Esophagus muscularis mucosa (tissue), 4 donors: Measurements from ENCODE around the gene STIMATE. TPM values are rescaled to one million over a fixed set of nuclear protein-coding genes. Genes with fewer than 3 reads are reported as not detected.

Experiments
- DNase-seq: peaks from one replicate; pipeline ENCODE4 v3.0.0-alpha.2; 2017; ENCODE audit errors: extremely low spot score
- H3K27ac ChIP-seq, 4 donors: fragments of 200-600 bp; sonication (generic); replicated peaks in 1 of 4; 1 replicate in 3 of 4; 2 replicates in 1 of 4; pipeline ENCODE4 v1.5.1; 2016 to 2019; ENCODE audit warnings: mild to moderate bottlenecking in 1 of 4
- H3K27me3 ChIP-seq, 4 donors: fragments of 200-600 bp; sonication (generic); one replicate each; pipeline versions ENCODE4 v1.5.1 to v1.6.0; 2016 to 2019
- H3K36me3 ChIP-seq, 4 donors: fragments of 200-600 bp; sonication (generic); one replicate each; pipeline ENCODE4 v1.5.1; 2016 to 2019
- H3K4me1 ChIP-seq, 4 donors: fragments of 200-600 bp; sonication (generic); one replicate each; pipeline ENCODE4 v1.5.1; 2016 to 2019
- H3K4me3 ChIP-seq, 4 donors: fragments of 200-600 bp; sonication (generic); 1 replicate in 2 of 4; 2 replicates in 2 of 4; pipeline ENCODE4 v1.5.1; 2016 to 2019; ENCODE audit warnings: mild to moderate bottlenecking in 4 of 4, moderate library complexity in 1 of 4
- H3K9me3 ChIP-seq, 4 donors: fragments of 200-600 bp; sonication (generic); 1 replicate in 3 of 4; 2 replicates in 1 of 4; pipeline ENCODE4 v1.5.1; 2016 to 2019
- EP300 ChIP-seq: sonication (generic); formaldehyde crosslinking; IDR thresholded peaks from one replicate; pipeline ENCODE4 v1.6.1; 2017; ENCODE audit warnings: antibody characterized with exemption
- POLR2A ChIP-seq: fragments of 450-650 bp; IDR thresholded peaks from one replicate; pipeline ENCODE4 v1.6.1; 2017; ENCODE audit warnings: antibody characterized with exemption, moderate library complexity, mild to moderate bottlenecking, low read depth
- POLR2AphosphoS5 ChIP-seq, 2 donors: sonication (generic); formaldehyde crosslinking; IDR thresholded peaks; one replicate each; pipeline ENCODE4 v1.6.1; 2017; ENCODE audit warnings: antibody characterized with exemption in 2 of 2
- WGBS: methylation state at CpG from one replicate; pipeline ENCODE4 v1.1.5; 2018; 5-methylcytosine and 5-hydroxymethylcytosine counted together
- intact Hi-C: fragments of 100-400 bp; cut with DNase I; formaldehyde crosslinking; loops from one replicate; pipeline ENCODE4 v1.15.1; 2023
- total RNA-seq, 4 donors: library from RNA; depleted of rRNA; stranded (reverse); fragments of >200 nt; gene quantifications; one replicate each; pipeline versions ENCODE4 v1.1.0 to v1.2.1, GENCODE V29; 2016
- TF ChIP-seq, protein P1 (sequence below), 3 experiments: fragments of 200-600 bp in 2 of 3; fragments of 450-650 bp in 1 of 3; sonication (generic) in 2 of 3; IDR thresholded peaks; one replicate each; pipeline ENCODE4 v1.5.1; 2017 to 2019; ENCODE audit warnings: antibody characterized with exemption in 3 of 3, mild to moderate bottlenecking in 2 of 3, moderate library complexity in 1 of 3

Gene STIMATE
- total RNA-seq, 4 donors from 2014 or later = 10.4 to 23.6 (median 14.7) TPM

DNA sequence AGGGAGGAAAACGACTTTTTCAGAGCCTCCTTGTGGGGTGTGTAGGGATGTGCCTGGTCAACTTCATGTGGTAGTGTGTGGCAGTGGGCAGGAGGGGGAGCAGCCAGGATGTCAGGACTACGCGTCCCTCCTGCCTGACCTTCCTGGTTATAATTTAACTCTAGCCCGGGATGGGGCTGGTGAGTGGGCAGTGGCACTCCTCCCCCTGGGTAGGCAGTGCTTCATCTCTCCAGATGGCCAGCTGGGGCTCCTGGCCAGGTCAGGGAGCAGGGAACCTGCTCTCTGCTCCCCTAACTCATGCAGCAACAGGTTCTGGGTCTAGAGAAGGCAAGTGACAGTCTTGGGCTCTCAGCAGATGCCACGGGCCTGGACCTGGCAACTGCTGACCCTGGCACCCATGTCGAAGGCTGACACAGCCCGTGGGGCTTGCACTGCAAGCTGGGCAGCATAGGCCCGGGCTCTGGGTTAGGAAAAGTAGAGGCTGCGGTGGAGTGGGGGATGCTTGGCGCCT, 69.4 kb downstream of the STIMATE start:
- intact Hi-C loops = no loop called here
- TF ChIP-seq EP300 (no peak), POLR2AphosphoS5 (IDR thresholded peaks at IDR 0.05) (no peak)
- TF ChIP-seq, protein P1, sequence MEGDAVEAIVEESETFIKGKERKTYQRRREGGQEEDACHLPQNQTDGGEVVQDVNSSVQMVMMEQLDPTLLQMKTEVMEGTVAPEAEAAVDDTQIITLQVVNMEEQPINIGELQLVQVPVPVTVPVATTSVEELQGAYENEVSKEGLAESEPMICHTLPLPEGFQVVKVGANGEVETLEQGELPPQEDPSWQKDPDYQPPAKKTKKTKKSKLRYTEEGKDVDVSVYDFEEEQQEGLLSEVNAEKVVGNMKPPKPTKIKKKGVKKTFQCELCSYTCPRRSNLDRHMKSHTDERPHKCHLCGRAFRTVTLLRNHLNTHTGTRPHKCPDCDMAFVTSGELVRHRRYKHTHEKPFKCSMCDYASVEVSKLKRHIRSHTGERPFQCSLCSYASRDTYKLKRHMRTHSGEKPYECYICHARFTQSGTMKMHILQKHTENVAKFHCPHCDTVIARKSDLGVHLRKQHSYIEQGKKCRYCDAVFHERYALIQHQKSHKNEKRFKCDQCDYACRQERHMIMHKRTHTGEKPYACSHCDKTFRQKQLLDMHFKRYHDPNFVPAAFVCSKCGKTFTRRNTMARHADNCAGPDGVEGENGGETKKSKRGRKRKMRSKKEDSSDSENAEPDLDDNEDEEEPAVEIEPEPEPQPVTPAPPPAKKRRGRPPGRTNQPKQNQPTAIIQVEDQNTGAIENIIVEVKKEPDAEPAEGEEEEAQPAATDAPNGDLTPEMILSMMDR (IDR thresholded peaks at IDR 0.05) = no peak
- Histone ChIP-seq H3K9me3 (no peaks in the 10 kb centered on the region), H3K36me3 (peaks cover 6 to 36% (median 19%) of the 10 kb centered on the region in 4 donors), H3K4me3 (no peak overlapping the region), H3K27me3 (no peaks in the 10 kb centered on the region), H3K4me1 (peaks cover 2 to 21% (median 17%) of the 10 kb centered on the region in 4 donors), H3K27ac (no peak overlapping the region)
- no peak for DNase-seq
- WGBS = 60% methylated on average over 3 of the region's 10 CpGs

DNA sequence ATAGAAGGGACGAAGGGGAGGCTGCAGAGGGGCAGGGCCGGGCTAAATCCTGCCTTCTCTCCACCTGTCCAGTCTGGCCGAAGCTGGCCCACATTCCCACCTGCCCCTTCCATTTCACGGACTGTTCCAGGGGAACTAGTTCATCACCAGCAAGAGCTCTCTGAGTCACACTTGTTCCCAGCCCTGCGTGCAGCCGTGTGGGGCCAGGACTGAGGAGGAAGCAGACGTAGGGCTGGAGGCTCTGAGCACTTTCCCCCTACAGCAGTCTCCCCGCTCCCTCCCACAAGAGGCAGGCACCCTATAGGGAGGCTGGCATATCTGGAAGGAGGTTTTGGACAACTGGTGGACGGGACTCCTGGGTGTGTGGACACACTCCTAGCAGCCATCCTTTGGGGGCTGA, 69.9 kb downstream of the STIMATE start:
- no peak overlapping the region for H3K27ac ChIP-seq
- 71% methylated on average over 9 of the region's 9 CpGs for WGBS
- intact Hi-C loops = no loop called here
- no peak overlapping the region for H3K4me3 ChIP-seq
- H3K36me3 ChIP-seq = peaks cover 6 to 39% (median 18%) of the 10 kb centered on the region in 4 donors
- H3K4me1 ChIP-seq = peaks cover 2 to 16% (median 15%) of the 10 kb centered on the region in 4 donors
- H3K27me3 ChIP-seq = no peaks in the 10 kb centered on the region
- DNase-seq = no peak
- TF ChIP-seq EP300 = no peak
- TF ChIP-seq POLR2AphosphoS5 (IDR thresholded peaks at IDR 0.05) = no peak
- TF ChIP-seq, protein P1 (IDR thresholded peaks at IDR 0.05) = no peak
- TF ChIP-seq POLR2A = no peak
- no peaks in the 10 kb centered on the region for H3K9me3 ChIP-seq

DNA sequence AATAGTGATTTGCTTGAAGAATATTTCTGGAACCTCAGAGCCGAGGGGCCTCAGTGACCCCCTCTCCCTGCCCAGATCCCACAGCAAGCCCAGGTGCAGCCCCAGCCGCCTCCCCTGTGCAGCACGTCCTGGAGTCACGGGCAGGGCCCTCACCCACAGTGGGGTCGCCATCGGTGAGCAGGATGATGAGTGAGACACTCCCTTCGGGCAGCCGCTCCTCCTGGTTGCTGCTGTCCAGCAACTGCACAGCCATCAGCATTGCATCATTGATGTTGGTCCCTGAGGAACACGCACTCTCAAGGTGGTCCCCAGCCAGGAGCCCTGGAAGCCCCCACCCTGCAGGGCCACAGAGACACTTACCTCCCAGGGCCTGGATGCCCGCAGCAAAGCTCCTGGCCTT, 73.3 kb downstream of the STIMATE start:
- no peak overlapping the region for H3K4me3 ChIP-seq
- TF ChIP-seq POLR2A = no peak
- no peak for TF ChIP-seq EP300
- TF ChIP-seq, protein P1 (IDR thresholded peaks at IDR 0.05) = no peak
- no peak for TF ChIP-seq POLR2AphosphoS5 (IDR thresholded peaks at IDR 0.05)
- H3K9me3 ChIP-seq = no peaks in the 10 kb centered on the region
- 97% methylated on average over 10 of the region's 10 CpGs for WGBS
- DNase-seq = no peak
- peaks cover 6 to 49% (median 21%) of the 10 kb centered on the region in 4 donors for H3K36me3 ChIP-seq
- H3K4me1 ChIP-seq = no peaks in the 10 kb centered on the region
- intact Hi-C loops = no loop called here
- no peaks in the 10 kb centered on the region for H3K27me3 ChIP-seq
- H3K27ac ChIP-seq = no peak overlapping the region

DNA sequence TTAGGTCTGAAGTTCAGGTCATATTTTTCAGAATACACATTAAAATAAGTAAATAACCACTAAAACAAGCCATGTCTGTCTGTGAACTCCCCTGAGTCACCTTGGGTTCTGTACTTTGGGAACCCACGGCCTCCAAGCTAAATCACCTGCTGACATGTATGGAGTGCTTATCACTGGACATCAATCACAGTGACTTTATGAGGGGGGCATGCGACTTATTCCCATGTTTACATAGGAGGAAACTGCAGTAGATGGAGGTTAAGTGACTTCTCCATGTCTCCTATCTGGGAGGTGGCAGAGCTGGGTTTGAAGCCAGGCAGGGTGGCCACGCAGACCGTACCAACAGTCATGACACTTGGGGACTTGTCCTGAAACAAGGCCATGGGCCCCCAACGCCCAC, 75.0 kb downstream of the STIMATE start:
- Histone ChIP-seq H3K4me1 (no peaks in the 10 kb centered on the region), H3K9me3 (no peaks in the 10 kb centered on the region), H3K36me3 (peaks cover 6 to 44% (median 21%) of the 10 kb centered on the region in 4 donors), H3K4me3 (no peak overlapping the region), H3K27me3 (no peaks in the 10 kb centered on the region), H3K27ac (no peak overlapping the region)
- intact Hi-C loops = no loop called here
- no peak for DNase-seq
- WGBS = 94% methylated on average over 5 of the region's 5 CpGs
- TF ChIP-seq EP300 = no peak
- TF ChIP-seq, protein P1 (IDR thresholded peaks at IDR 0.05) = no peak
- no peak for TF ChIP-seq POLR2A
- no peak for TF ChIP-seq POLR2AphosphoS5 (IDR thresholded peaks at IDR 0.05)

DNA sequence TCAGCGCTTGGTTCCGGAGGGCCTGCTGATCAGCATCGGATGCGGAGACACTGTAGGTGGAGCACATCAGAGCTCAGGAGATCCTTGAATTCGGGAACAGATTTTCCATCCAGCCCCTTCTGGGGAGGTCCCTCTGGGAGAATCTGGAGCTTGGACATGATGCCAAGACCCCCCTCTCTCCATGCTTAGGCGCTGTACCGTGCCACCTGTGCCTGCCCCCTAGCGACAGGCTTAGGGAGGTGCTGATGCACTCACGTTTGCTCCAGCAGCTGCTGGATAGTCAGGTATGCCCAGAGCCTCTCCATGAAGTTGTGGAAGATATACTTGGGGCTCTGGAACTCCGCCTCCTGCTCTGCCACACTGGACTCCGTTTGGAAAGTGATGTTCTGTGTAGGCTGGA, 76.6 kb downstream of the STIMATE start:
- H3K36me3 ChIP-seq = peaks cover 6 to 36% (median 21%) of the 10 kb centered on the region in 4 donors
- H3K4me3 ChIP-seq = no peak overlapping the region
- DNase-seq = no peak
- no peaks in the 10 kb centered on the region for H3K27me3 ChIP-seq
- H3K27ac ChIP-seq = no peak overlapping the region
- intact Hi-C loops = no loop called here
- H3K9me3 ChIP-seq = no peaks in the 10 kb centered on the region
- H3K4me1 ChIP-seq = no peaks in the 10 kb centered on the region
- TF ChIP-seq, protein P1 (IDR thresholded peaks at IDR 0.05) = peak in 2 of 3 experiments; percentile 20 to 45
- TF ChIP-seq POLR2A = no peak
- TF ChIP-seq POLR2AphosphoS5 (IDR thresholded peaks at IDR 0.05) = no peak
- no peak for TF ChIP-seq EP300
- WGBS = 64% methylated on average over 10 of the region's 11 CpGs
